HL-60/S4 treated with retinoic acid at 250 ng/mL for 4 days and 3 days (cell line): ENCODE measurements around the gene RNF13.
"Not testable (repeated sequence)": the region's sequence is repeated elsewhere in the genome, so short reads cannot be mapped to it uniquely, and the experiment has no call there.

ENCODE experiments used
- in situ Hi-C: fragments of 300-500 bp; cut with MboI; formaldehyde crosslinking; loops from 2 replicates; pipeline ENCODE4 v1.7.0; 2022; ENCODE audit warnings: low sequenced_read_pairs

Gene RNF13

GRCh38 chr3:149838491-149838890 lies 25.5 kb downstream of the RNF13 start:
- in situ Hi-C loops, result not testable (repeated sequence)

GRCh38 chr3:149839469-149839868 lies 26.5 kb downstream of the RNF13 start:
- in situ Hi-C loops, result not testable (repeated sequence)

- in situ Hi-C loops, result no loop called here
These were observed 26.9 kb downstream of the RNF13 start for GRCh38 chr3:149839896-149840295.

- in situ Hi-C loops, result no loop called here
These were observed 30.5 kb downstream of the RNF13 start for GRCh38 chr3:149843502-149843901.

GRCh38 chr3:149844091-149844490 lies 31.1 kb downstream of the RNF13 start:
- in situ Hi-C loops, result no loop called here

GRCh38 chr3:149845570-149846244 lies 32.7 kb downstream of the RNF13 start:
- in situ Hi-C loops, result no loop called here

- in situ Hi-C loops, result no loop called here
These were observed 35.2 kb downstream of the RNF13 start for GRCh38 chr3:149848238-149848637.

GRCh38 chr3:149848688-149849087 lies 35.7 kb downstream of the RNF13 start:
- in situ Hi-C loops, result no loop called here

- in situ Hi-C loops, result no loop called here
These were observed 38.0 kb downstream of the RNF13 start for GRCh38 chr3:149850787-149851584.

- in situ Hi-C loops, result no loop called here
These were observed 45.9 kb downstream of the RNF13 start for GRCh38 chr3:149858911-149859310.

- in situ Hi-C loops, result no loop called here
These were observed 47.9 kb downstream of the RNF13 start for GRCh38 chr3:149860881-149861280.

GRCh38 chr3:149867563-149867962 lies 54.5 kb downstream of the RNF13 start:
- in situ Hi-C loops, result no loop called here

- in situ Hi-C loops, result no loop called here
These were observed 58.8 kb downstream of the RNF13 start for GRCh38 chr3:149871855-149872254.

GRCh38 chr3:149872589-149872988 lies 59.6 kb downstream of the RNF13 start:
- in situ Hi-C loops, result no loop called here

- in situ Hi-C loops, result no loop called here
These were observed 64.7 kb downstream of the RNF13 start for GRCh38 chr3:149877668-149878067.

GRCh38 chr3:149879872-149880271 lies 66.9 kb downstream of the RNF13 start:
- in situ Hi-C loops, result no loop called here

- in situ Hi-C loops, result no loop called here
These were observed 68.9 kb downstream of the RNF13 start for GRCh38 chr3:149881879-149882278.

- in situ Hi-C loops, result no loop called here
These were observed 70.1 kb downstream of the RNF13 start for GRCh38 chr3:149883134-149883533.

- in situ Hi-C loops, result not testable (repeated sequence)
These were observed 70.8 kb downstream of the RNF13 start for GRCh38 chr3:149883860-149884259.

GRCh38 chr3:149884848-149885247 lies 71.8 kb downstream of the RNF13 start:
- in situ Hi-C loops, result not testable (repeated sequence)

GRCh38 chr3:149886957-149887356 lies 73.9 kb downstream of the RNF13 start:
- in situ Hi-C loops, result no loop called here

- in situ Hi-C loops, result no loop called here
These were observed 78.6 kb downstream of the RNF13 start for GRCh38 chr3:149891621-149892020.
